Esophagus squamous epithelium (tissue), 4 donors: ENCODE measurements around the gene ZCCHC7.

ENCODE experiments used
- CTCF ChIP-seq, 6 experiments: fragments of 450-650 bp in 4 of 6; fragments of 200-600 bp in 2 of 6; sonication (generic) in 2 of 6; IDR thresholded peaks; one replicate each; pipeline ENCODE4 v1.5.1; 2016 to 2019; ENCODE audit warnings: antibody characterized with exemption in 6 of 6, mild to moderate bottlenecking in 4 of 6, moderate library complexity in 4 of 6
- POLR2A ChIP-seq, 4 donors: fragments of 450-650 bp; IDR thresholded peaks; one replicate each; pipeline ENCODE4 v1.6.1; 2017; ENCODE audit warnings: antibody characterized with exemption in 4 of 4, mild to moderate bottlenecking in 4 of 4, moderate library complexity in 3 of 4

DNA sequence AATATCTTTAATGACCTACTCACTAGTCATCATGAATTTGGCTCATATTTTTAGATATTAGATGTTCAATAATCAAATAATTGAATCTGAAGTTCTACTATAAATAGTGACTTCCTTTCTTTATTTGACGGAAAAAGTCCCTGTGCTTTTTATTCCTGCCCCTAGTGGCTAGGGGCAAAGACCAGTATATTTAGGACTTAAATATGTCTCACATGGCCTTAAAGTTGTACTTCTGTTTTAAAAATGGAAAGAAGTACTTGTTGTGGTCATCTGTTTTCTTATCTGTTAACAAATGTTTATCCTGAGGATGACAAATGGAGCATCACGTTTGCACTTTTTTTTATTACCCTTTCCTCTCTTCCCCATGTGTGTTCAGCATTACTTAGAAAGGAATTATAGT is 212.9 kb downstream of the ZCCHC7 start:
- TF ChIP-seq CTCF (IDR thresholded peaks at IDR 0.05) (no peak), POLR2A (IDR thresholded peaks at IDR 0.05) (no peak)
